Progenitor cell of endocrine pancreas (in vitro differentiated cells): ENCODE results near the gene SLC25A2. TPM values are rescaled to one million over a fixed set of nuclear protein-coding genes. Genes with fewer than 3 reads are reported as not detected.

Source experiments
- DNase-seq: peaks from one replicate; pipeline ENCODE4 v3.0.0; 2021; ENCODE audit warnings: low spot score; ENCODE audit not compliant: unreplicated experiment
- H3K27ac Mint-ChIP-seq: 2 replicates; pipeline ENCODE4 v1.8.0; 2021; ENCODE audit warnings: mild to moderate bottlenecking, moderate library complexity, mixed read lengths
- H3K27me3 Mint-ChIP-seq: 2 replicates; pipeline ENCODE4 v1.8.0; 2021; ENCODE audit warnings: mixed read lengths
- H3K36me3 Mint-ChIP-seq: 2 replicates; pipeline ENCODE4 v1.8.0; 2022; ENCODE audit warnings: mixed read lengths; ENCODE audit not compliant: insufficient read depth
- H3K4me1 Mint-ChIP-seq: 2 replicates; pipeline ENCODE4 v1.8.0; 2021; ENCODE audit warnings: low read depth, mixed read lengths
- H3K4me3 Mint-ChIP-seq: 2 replicates; pipeline ENCODE4 v1.8.0; 2021; ENCODE audit warnings: low read depth, mild to moderate bottlenecking, moderate library complexity, mixed read lengths
- H3K9me3 Mint-ChIP-seq: 2 replicates; pipeline ENCODE4 v1.8.0; 2021; ENCODE audit warnings: low read depth, mixed read lengths
- CTCF ChIP-seq: fragments of 200-600 bp; sonication (generic); IDR thresholded peaks from one replicate; pipeline ENCODE4 v1.5.0; 2021; ENCODE audit warnings: antibody characterized with exemption, mild to moderate bottlenecking; ENCODE audit not compliant: unreplicated experiment
- total RNA-seq: library from RNA; stranded (reverse); gene quantifications from 2 replicates; pipeline ENCODE4 v1.2.1, GENCODE V29; 2021

SLC25A2 gene
- total RNA-seq, 1 donor from 2014 or later, result 1.1 TPM

- Mint-ChIP-seq H3K9me3 (peaks cover 42% of the 10 kb centered on the region), H3K4me3 (no peak overlapping the region)
- no peak for TF ChIP-seq CTCF
Measured at GRCh38 chr5:141328231-141328630, 24.4 kb upstream of the SLC25A2 start.

GRCh38 chr5:141326088-141326854 lies 22.4 kb upstream of the SLC25A2 start:
- Mint-ChIP-seq H3K4me1 (no peaks in the 10 kb centered on the region), H3K9me3 (peaks cover 44% of the 10 kb centered on the region), H3K4me3 (peak overlapping the region; percentile 77), H3K27ac (peak overlapping the region; percentile 95), H3K36me3 (peaks cover 18% of the 10 kb centered on the region), H3K27me3 (no peaks in the 10 kb centered on the region)
- no peak for DNase-seq
- TF ChIP-seq CTCF, result peak; percentile 59

More at GRCh38 chr5:141328231-141328630, 24.4 kb upstream of the SLC25A2 start:
- no peaks in the 10 kb centered on the region for H3K27me3 Mint-ChIP-seq
- no peak overlapping the region for H3K27ac Mint-ChIP-seq
- no peaks in the 10 kb centered on the region for H3K4me1 Mint-ChIP-seq
- peaks cover 20% of the 10 kb centered on the region for H3K36me3 Mint-ChIP-seq
- no peak for DNase-seq

- H3K4me3 Mint-ChIP-seq, result peak overlapping the region; percentile 16
- H3K9me3 Mint-ChIP-seq, result peaks cover 52% of the 10 kb centered on the region
- H3K27me3 Mint-ChIP-seq, result no peaks in the 10 kb centered on the region
- no peak for TF ChIP-seq CTCF
- DNase-seq, result no peak
- peaks cover 45% of the 10 kb centered on the region for H3K36me3 Mint-ChIP-seq
- no peaks in the 10 kb centered on the region for H3K4me1 Mint-ChIP-seq
- peak overlapping the region; percentile 41 for H3K27ac Mint-ChIP-seq
Measured at GRCh38 chr5:141322261-141322660, 18.4 kb upstream of the SLC25A2 start.

GRCh38 chr5:141320225-141321169 lies 16.6 kb upstream of the SLC25A2 start, which contains the start of gene TAF7:
Gene TAF7 (minus strand): TSS chr5:141320784. CDS start chr5:141320044, 740 bp downstream.
- Mint-ChIP-seq H3K4me3 (peak within 1 kb of the TSS; percentile 99), H3K9me3 (peaks cover 44% of the 10 kb centered on the region), H3K27ac (peak within 1 kb of the TSS; percentile 100), H3K36me3 (peaks cover 53% of the 10 kb centered on the region), H3K4me1 (no peaks in the 10 kb centered on the region), H3K27me3 (no peaks in the 10 kb centered on the region)
- DNase-seq, result peak; percentile 86
- peak; percentile 91 for TF ChIP-seq CTCF

- peak overlapping the region; percentile 99 for H3K4me3 Mint-ChIP-seq
- H3K27ac Mint-ChIP-seq, result peak overlapping the region; percentile 100
- H3K36me3 Mint-ChIP-seq, result peaks cover 61% of the 10 kb centered on the region
- no peak for DNase-seq
- no peak for TF ChIP-seq CTCF
- no peaks in the 10 kb centered on the region for H3K4me1 Mint-ChIP-seq
- peaks cover 49% of the 10 kb centered on the region for H3K9me3 Mint-ChIP-seq
- H3K27me3 Mint-ChIP-seq, result no peaks in the 10 kb centered on the region
Measured at GRCh38 chr5:141319699-141320098, 15.8 kb upstream of the SLC25A2 start.
